Measurements from ENCODE around the gene EML1.

The EML1 gene

GRCh38 chr14:99831303-99831702 is 38.1 kb downstream of the EML1 start:
- no peaks in the 10 kb centered on the region for H3K27me3 ChIP-seq (ENCODE audit: insufficient read depth, low read length, poor library complexity)
- H3K36me3 ChIP-seq (ENCODE audit: control insufficient read depth, insufficient read depth, low read length): no peaks in the 10 kb centered on the region
- H2AK5ac ChIP-seq (ENCODE audit: low read length): no peak overlapping the region
- H3K4me1 ChIP-seq (ENCODE audit: control insufficient read depth, low read depth, low read length): no peaks in the 10 kb centered on the region
- no peak overlapping the region for H3K4me3 ChIP-seq (ENCODE audit: low read length)
- no peak overlapping the region for H3K4ac ChIP-seq (ENCODE audit: low read depth, low read length)
- H4K8ac ChIP-seq (ENCODE audit: low read depth, low read length): no peak overlapping the region
- H3K18ac ChIP-seq (ENCODE audit: low read length): no peak overlapping the region
- H3K9ac ChIP-seq (ENCODE audit: low read length): no peak overlapping the region
- no peak overlapping the region for H3K23ac ChIP-seq (ENCODE audit: low read length)
- no CpG with 5 or more reads among the region's 5 CpGs for WGBS (ENCODE audit: extremely low coverage, insufficient coverage, low lambda C conversion rate)
- no peaks in the 10 kb centered on the region for H3K79me2 ChIP-seq (ENCODE audit: control insufficient read depth, insufficient read depth, low read length)
- H3K4me2 ChIP-seq (ENCODE audit: low read length): no peak overlapping the region
- H2BK15ac ChIP-seq (replicated peaks; ENCODE audit: low read depth): no peak overlapping the region
- DNase-seq: no peak
- H3K79me1 ChIP-seq (ENCODE audit: low read length): no peaks in the 10 kb centered on the region
- no peak overlapping the region for H2BK120ac ChIP-seq (ENCODE audit: low read depth, low read length)
- no peak overlapping the region for H2BK5ac ChIP-seq (ENCODE audit: low read length)
- H4K5ac ChIP-seq (ENCODE audit: low read length): no peak overlapping the region
- H3K27ac ChIP-seq (ENCODE audit: low read depth, low read length): no peak overlapping the region
- no peak overlapping the region for H3K56ac ChIP-seq (ENCODE audit: low read length)

GRCh38 chr14:99831903-99832685 is 38.9 kb downstream of the EML1 start:
- no peaks in the 10 kb centered on the region for H3K79me2 ChIP-seq (ENCODE audit: control insufficient read depth, insufficient read depth, low read length)
- no peak overlapping the region for H2AK5ac ChIP-seq (ENCODE audit: low read length)
- no peak overlapping the region for H3K4me2 ChIP-seq (ENCODE audit: low read length)
- H3K79me1 ChIP-seq (ENCODE audit: low read length): no peaks in the 10 kb centered on the region
- H3K4me3 ChIP-seq (ENCODE audit: low read length): no peak overlapping the region
- H3K36me3 ChIP-seq (ENCODE audit: control insufficient read depth, insufficient read depth, low read length): no peaks in the 10 kb centered on the region
- no peak overlapping the region for H3K23ac ChIP-seq (ENCODE audit: low read length)
- no peak overlapping the region for H3K56ac ChIP-seq (ENCODE audit: low read length)
- H3K18ac ChIP-seq (ENCODE audit: low read length): no peak overlapping the region
- no peaks in the 10 kb centered on the region for H3K4me1 ChIP-seq (ENCODE audit: control insufficient read depth, low read depth, low read length)
- H2BK120ac ChIP-seq (ENCODE audit: low read depth, low read length): no peak overlapping the region
- WGBS (ENCODE audit: extremely low coverage, insufficient coverage, low lambda C conversion rate): no CpG with 5 or more reads among the region's 8 CpGs
- H2BK15ac ChIP-seq (replicated peaks; ENCODE audit: low read depth): no peak overlapping the region
- no peak overlapping the region for H3K27ac ChIP-seq (ENCODE audit: low read depth, low read length)
- no peak overlapping the region for H3K9ac ChIP-seq (ENCODE audit: low read length)
- DNase-seq: no peak
- no peaks in the 10 kb centered on the region for H3K27me3 ChIP-seq (ENCODE audit: insufficient read depth, low read length, poor library complexity)
- no peak overlapping the region for H3K4ac ChIP-seq (ENCODE audit: low read depth, low read length)
- H2BK5ac ChIP-seq (ENCODE audit: low read length): no peak overlapping the region
- H4K8ac ChIP-seq (ENCODE audit: low read depth, low read length): no peak overlapping the region
- no peak overlapping the region for H4K5ac ChIP-seq (ENCODE audit: low read length)

GRCh38 chr14:99837822-99838221 is 44.6 kb downstream of the EML1 start:
- H3K27me3 ChIP-seq (ENCODE audit: insufficient read depth, low read length, poor library complexity): no peaks in the 10 kb centered on the region
- H2BK120ac ChIP-seq (ENCODE audit: low read depth, low read length): no peak overlapping the region
- no CpG with 5 or more reads among the region's 2 CpGs for WGBS (ENCODE audit: extremely low coverage, insufficient coverage, low lambda C conversion rate)
- H2BK5ac ChIP-seq (ENCODE audit: low read length): no peak overlapping the region
- no peak overlapping the region for H4K8ac ChIP-seq (ENCODE audit: low read depth, low read length)
- no peak overlapping the region for H3K4me2 ChIP-seq (ENCODE audit: low read length)
- DNase-seq: no peak
- H3K27ac ChIP-seq (ENCODE audit: low read depth, low read length): no peak overlapping the region
- H3K79me1 ChIP-seq (ENCODE audit: low read length): no peaks in the 10 kb centered on the region
- no peak overlapping the region for H4K5ac ChIP-seq (ENCODE audit: low read length)
- no peak overlapping the region for H3K9ac ChIP-seq (ENCODE audit: low read length)
- no peak overlapping the region for H3K23ac ChIP-seq (ENCODE audit: low read length)
- H3K4me3 ChIP-seq (ENCODE audit: low read length): no peak overlapping the region
- H2AK5ac ChIP-seq (ENCODE audit: low read length): no peak overlapping the region
- no peaks in the 10 kb centered on the region for H3K4me1 ChIP-seq (ENCODE audit: control insufficient read depth, low read depth, low read length)
- no peaks in the 10 kb centered on the region for H3K36me3 ChIP-seq (ENCODE audit: control insufficient read depth, insufficient read depth, low read length)
- H3K79me2 ChIP-seq (ENCODE audit: control insufficient read depth, insufficient read depth, low read length): no peaks in the 10 kb centered on the region
- peak overlapping the region; percentile 60 for H3K18ac ChIP-seq (ENCODE audit: low read length)
- no peak overlapping the region for H2BK15ac ChIP-seq (replicated peaks; ENCODE audit: low read depth)
- no peak overlapping the region for H3K4ac ChIP-seq (ENCODE audit: low read depth, low read length)
- no peak overlapping the region for H3K56ac ChIP-seq (ENCODE audit: low read length)

GRCh38 chr14:99838639-99839134 is 45.5 kb downstream of the EML1 start:
- peak; percentile 95 for DNase-seq
- H3K4me3 ChIP-seq (ENCODE audit: low read length): no peak overlapping the region
- H3K79me1 ChIP-seq (ENCODE audit: low read length): no peaks in the 10 kb centered on the region
- H3K36me3 ChIP-seq (ENCODE audit: control insufficient read depth, insufficient read depth, low read length): no peaks in the 10 kb centered on the region
- peak overlapping the region; percentile 31 for H3K27ac ChIP-seq (ENCODE audit: low read depth, low read length)
- H3K4me2 ChIP-seq (ENCODE audit: low read length): peak overlapping the region; percentile 8
- no peak overlapping the region for H3K4ac ChIP-seq (ENCODE audit: low read depth, low read length)
- H3K18ac ChIP-seq (ENCODE audit: low read length): peak overlapping the region; percentile 84
- no peak overlapping the region for H4K8ac ChIP-seq (ENCODE audit: low read depth, low read length)
- H3K56ac ChIP-seq (ENCODE audit: low read length): peak overlapping the region; percentile 10
- no CpG with 5 or more reads among the region's 14 CpGs for WGBS (ENCODE audit: extremely low coverage, insufficient coverage, low lambda C conversion rate)
- no peaks in the 10 kb centered on the region for H3K4me1 ChIP-seq (ENCODE audit: control insufficient read depth, low read depth, low read length)
- no peaks in the 10 kb centered on the region for H3K27me3 ChIP-seq (ENCODE audit: insufficient read depth, low read length, poor library complexity)
- H2AK5ac ChIP-seq (ENCODE audit: low read length): no peak overlapping the region
- no peak overlapping the region for H3K23ac ChIP-seq (ENCODE audit: low read length)
- H3K79me2 ChIP-seq (ENCODE audit: control insufficient read depth, insufficient read depth, low read length): no peaks in the 10 kb centered on the region
- H2BK15ac ChIP-seq (replicated peaks; ENCODE audit: low read depth): peak overlapping the region; percentile 25
- H2BK120ac ChIP-seq (ENCODE audit: low read depth, low read length): no peak overlapping the region
- peak overlapping the region; percentile 4 for H3K9ac ChIP-seq (ENCODE audit: low read length)
- no peak overlapping the region for H4K5ac ChIP-seq (ENCODE audit: low read length)
- H2BK5ac ChIP-seq (ENCODE audit: low read length): no peak overlapping the region

GRCh38 chr14:99839696-99840095 is 46.5 kb downstream of the EML1 start:
- Histone ChIP-seq H3K4me3 (ENCODE audit: low read length) (no peak overlapping the region), H2BK120ac (ENCODE audit: low read depth, low read length) (no peak overlapping the region), H4K8ac (ENCODE audit: low read depth, low read length) (no peak overlapping the region), H3K36me3 (ENCODE audit: control insufficient read depth, insufficient read depth, low read length) (no peaks in the 10 kb centered on the region), H3K4me1 (ENCODE audit: control insufficient read depth, low read depth, low read length) (no peaks in the 10 kb centered on the region), H2BK5ac (ENCODE audit: low read length) (no peak overlapping the region), H3K79me2 (ENCODE audit: control insufficient read depth, insufficient read depth, low read length) (no peaks in the 10 kb centered on the region), H3K27ac (ENCODE audit: low read depth, low read length) (no peak overlapping the region), H3K4me2 (ENCODE audit: low read length) (no peak overlapping the region), H3K18ac (ENCODE audit: low read length) (peak overlapping the region; percentile 25), H3K27me3 (ENCODE audit: insufficient read depth, low read length, poor library complexity) (no peaks in the 10 kb centered on the region), H2BK15ac (replicated peaks; ENCODE audit: low read depth) (no peak overlapping the region), H3K79me1 (ENCODE audit: low read length) (no peaks in the 10 kb centered on the region), H3K9ac (ENCODE audit: low read length) (no peak overlapping the region), H3K4ac (ENCODE audit: low read depth, low read length) (no peak overlapping the region), H2AK5ac (ENCODE audit: low read length) (no peak overlapping the region), H3K56ac (ENCODE audit: low read length) (no peak overlapping the region), H4K5ac (ENCODE audit: low read length) (no peak overlapping the region), H3K23ac (ENCODE audit: low read length) (no peak overlapping the region)
- WGBS (ENCODE audit: extremely low coverage, insufficient coverage, low lambda C conversion rate): no CpG with 5 or more reads among the region's 8 CpGs
- no peak for DNase-seq

- Histone ChIP-seq H4K5ac (ENCODE audit: low read length) (no peak overlapping the region), H3K79me2 (ENCODE audit: control insufficient read depth, insufficient read depth, low read length) (no peaks in the 10 kb centered on the region), H3K4ac (ENCODE audit: low read depth, low read length) (no peak overlapping the region), H3K23ac (ENCODE audit: low read length) (no peak overlapping the region), H4K8ac (ENCODE audit: low read depth, low read length) (no peak overlapping the region), H3K27me3 (ENCODE audit: insufficient read depth, low read length, poor library complexity) (no peaks in the 10 kb centered on the region), H3K56ac (ENCODE audit: low read length) (no peak overlapping the region), H3K36me3 (ENCODE audit: control insufficient read depth, insufficient read depth, low read length) (no peaks in the 10 kb centered on the region), H3K79me1 (ENCODE audit: low read length) (no peaks in the 10 kb centered on the region), H2BK5ac (ENCODE audit: low read length) (no peak overlapping the region), H2BK120ac (ENCODE audit: low read depth, low read length) (no peak overlapping the region), H3K4me2 (ENCODE audit: low read length) (no peak overlapping the region), H2AK5ac (ENCODE audit: low read length) (no peak overlapping the region), H3K18ac (ENCODE audit: low read length) (no peak overlapping the region), H3K27ac (ENCODE audit: low read depth, low read length) (peak overlapping the region; percentile 50), H3K9ac (ENCODE audit: low read length) (no peak overlapping the region), H3K4me1 (ENCODE audit: control insufficient read depth, low read depth, low read length) (no peaks in the 10 kb centered on the region), H2BK15ac (replicated peaks; ENCODE audit: low read depth) (no peak overlapping the region), H3K4me3 (ENCODE audit: low read length) (no peak overlapping the region)
- WGBS (ENCODE audit: extremely low coverage, insufficient coverage, low lambda C conversion rate): no CpG with 5 or more reads among the region's 6 CpGs
- DNase-seq: no peak
Observed at GRCh38 chr14:99840265-99840664, 47.1 kb downstream of the EML1 start.
